K562 (cell line): ENCODE results near the gene GIMAP6. TPM values are rescaled to one million over a fixed set of nuclear protein-coding genes. Genes with fewer than 3 reads are reported as not detected.

Experiments used
- ATAC-seq: fragments of 200-7000 bp; cut with Tn5 transposase; 3 replicates; pipeline ENCODE4 v1.9.1; 2020; ENCODE audit warnings: moderate library complexity
- BruUV-seq: library from RNA; stranded (reverse); fragments of 400-500 nt; replicated peaks from 2 replicates; lab custom pipeline; 2021; lab: Mats Ljungman, UMichigan
- CTCF ChIA-PET: fragments of 300-600 bp; formaldehyde crosslinking; extraction: SDS; loops from one replicate; lab custom pipeline; 2021; ENCODE audit warnings: low intra/inter-chr PET ratio; lab: Yijun Ruan, JAX
- POLR2A ChIA-PET: fragments of 300-600, 350-650 bp; sonication (Branson Sonifier 250); formaldehyde crosslinking; extraction: SDS; loops from one replicate; lab custom pipeline; 2021; ENCODE audit warnings: antibody characterized with exemption, inconsistent platforms; lab: Yijun Ruan, JAX
- DNase-seq, 4 experiments: peaks; one replicate each; pipeline versions ENCODE4 v3.0.0 to v3.0.0-alpha.2; 2011 to 2018; ENCODE audit warnings: low spot score in 3 of 4, mixed read lengths in 3 of 4; ENCODE audit errors: extremely low read depth in 1 of 4
- FAIRE-seq: peaks from 2 replicates; lab custom pipeline; 2011; peaks lifted over from hg19 to GRCh38; lab: Jason Lieb, UNC
- H2AFZ ChIP-seq: 2 replicates; pipeline ENCODE4 v1.6.0; 2011; ENCODE audit warnings: low read depth, low read length, control low read depth, inconsistent platforms
- H3K27ac ChIP-seq: fragments of 200-600 bp; 3 replicates; pipeline ENCODE4 v1.8.0; 2011; ENCODE audit warnings: low read depth, mild to moderate bottlenecking, control low read depth, inconsistent platforms, low read length, moderate library complexity, mixed read lengths; ENCODE audit errors: extremely low read depth
- H3K27me3 ChIP-seq, 2 experiments: fragments of 300-600 bp in 1 of 2; 2 replicates in 1 of 2; 3 replicates in 1 of 2; pipeline versions ENCODE4 v1.6.0 to v1.8.0; 2011; ENCODE audit warnings: inconsistent platforms in 2 of 2, low read length in 2 of 2, mild to moderate bottlenecking in 1 of 2, mixed read lengths in 1 of 2, moderate library complexity in 1 of 2; ENCODE audit not compliant: control insufficient read depth in 2 of 2, insufficient read depth in 2 of 2
- H3K36me3 ChIP-seq: fragments of 300-600 bp; 3 replicates; pipeline ENCODE4 v1.8.0; 2011; ENCODE audit warnings: mild to moderate bottlenecking, low read length, inconsistent platforms; ENCODE audit not compliant: control insufficient read depth, insufficient read depth
- H3K4me1 ChIP-seq, 2 experiments: fragments of 200-600 bp in 1 of 2; replicated peaks in 1 of 2; 2 replicates in 1 of 2; 3 replicates in 1 of 2; pipeline versions ENCODE4 v1.5.1 to v1.8.0; 2011; ENCODE audit warnings: inconsistent platforms in 2 of 2, low read length in 2 of 2, mild to moderate bottlenecking in 1 of 2, mixed read lengths in 1 of 2, moderate library complexity in 1 of 2; ENCODE audit not compliant: control insufficient read depth in 2 of 2, insufficient read depth in 2 of 2
- H3K4me2 ChIP-seq: 2 replicates; pipeline ENCODE4 v1.6.1; 2011; ENCODE audit warnings: low read length, control low read depth, inconsistent platforms, mixed read lengths; ENCODE audit not compliant: insufficient read depth
- H3K4me3 ChIP-seq: fragments of 200-600 bp; sonication (generic), shearing (Covaris generic); 2 replicates; pipeline ENCODE4 v1.5.1; 2016; ENCODE audit warnings: control low read depth, inconsistent platforms
- H3K79me2 ChIP-seq: fragments of 200-600 bp; 3 replicates; pipeline ENCODE4 v1.8.0; 2011; ENCODE audit warnings: low read length, inconsistent platforms; ENCODE audit not compliant: control insufficient read depth, insufficient read depth
- H3K9ac ChIP-seq, 2 experiments: 2 replicates each; pipeline versions ENCODE4 v1.6.0 to v1.6.1; 2011; ENCODE audit warnings: low read depth in 2 of 2, low read length in 2 of 2, control low read depth in 1 of 2, inconsistent platforms in 1 of 2, mild to moderate bottlenecking in 1 of 2, mixed read lengths in 1 of 2; ENCODE audit not compliant: insufficient read depth in 1 of 2
- H3K9me1 ChIP-seq: one replicate; pipeline ENCODE4 v1.6.0; 2011; ENCODE audit warnings: inconsistent platforms, mild to moderate bottlenecking, low read length, moderate library complexity; ENCODE audit not compliant: control insufficient read depth, insufficient read depth
- H3K9me3 ChIP-seq: replicated peaks from 2 replicates; pipeline ENCODE4 v1.5.1; 2011; ENCODE audit warnings: low read depth, low read length, inconsistent platforms; ENCODE audit not compliant: control insufficient read depth, insufficient read depth
- H4K20me1 ChIP-seq: replicated peaks from 2 replicates; pipeline ENCODE4 v1.6.1; 2011; ENCODE audit warnings: low read length, inconsistent platforms, mixed read lengths; ENCODE audit not compliant: control insufficient read depth, insufficient read depth
- C11orf30 ChIP-seq: fragments of 450-650 bp; IDR thresholded peaks from 2 replicates; pipeline ENCODE4 v1.6.1; 2016; ENCODE audit warnings: low read depth, mild to moderate bottlenecking
- ELK1 ChIP-seq: sonication (generic); formaldehyde crosslinking; IDR thresholded peaks from 2 replicates; pipeline ENCODE4 v1.8.1; 2022; ENCODE audit warnings: missing genetic modification reagents
- HIVEP1 ChIP-seq: fragments of 250-450 bp; sonication (Bioruptor Pico); IDR thresholded peaks from 2 replicates; pipeline ENCODE4 v1.4.0; 2020; ENCODE audit warnings: mild to moderate bottlenecking
- IRF1 ChIP-seq: sonication (generic); formaldehyde crosslinking; IDR thresholded peaks from 2 replicates; pipeline ENCODE4 v1.8.0; 2022; ENCODE audit warnings: missing genetic modification reagents, mild to moderate bottlenecking, borderline replicate concordance
- MAFF ChIP-seq: IDR thresholded peaks from 2 replicates; pipeline ENCODE4 v1.6.1; 2012; ENCODE audit warnings: low read length, improper control_type of control experiment
- MAFG ChIP-seq: fragments of 450-650 bp; conservative IDR thresholded peaks from 2 replicates; pipeline ENCODE4 v1.6.1; 2016; ENCODE audit warnings: missing genetic modification characterization, missing compliant biosample characterization
- MAFK ChIP-seq: IDR thresholded peaks from 2 replicates; pipeline ENCODE4 v1.6.1; 2011; ENCODE audit warnings: low read length, improper control_type of control experiment
- MTA3 ChIP-seq: fragments of 450-650 bp; formaldehyde crosslinking; IDR thresholded peaks from 2 replicates; pipeline ENCODE4 v1.6.1; 2017; ENCODE audit warnings: mild to moderate bottlenecking, borderline replicate concordance
- NFATC3 ChIP-seq: fragments of 450-650 bp; IDR thresholded peaks from 2 replicates; pipeline ENCODE4 v1.6.1; 2017; ENCODE audit warnings: mild to moderate bottlenecking
- TCF3 ChIP-seq: sonication (generic); formaldehyde crosslinking; IDR thresholded peaks from 2 replicates; pipeline ENCODE4 v1.4.0; 2020; ENCODE audit warnings: mild to moderate bottlenecking, missing genetic modification reagents
- ZC3H8 ChIP-seq: fragments of 450-650 bp; IDR thresholded peaks from 2 replicates; pipeline ENCODE4 v1.6.1; 2017
- ZNF316 ChIP-seq: fragments of 450-650 bp; IDR thresholded peaks from 2 replicates; pipeline ENCODE4 v1.6.1; 2016
- ZNF511 ChIP-seq: sonication (generic); formaldehyde crosslinking; IDR thresholded peaks from 2 replicates; pipeline ENCODE4 v1.8.0; 2022; ENCODE audit warnings: mild to moderate bottlenecking, missing genetic modification reagents
- WGBS: fragments of 100-300 bp; shearing (Covaris generic); methylation state at CpG from one replicate; pipeline ENCODE4 v1.1.6; 2016; ENCODE audit warnings: low coverage, mixed read lengths; ENCODE audit not compliant: insufficient coverage; ENCODE audit errors: missing lambda C conversion rate; 5-methylcytosine and 5-hydroxymethylcytosine counted together
- in situ Hi-C: fragments of 300-500 bp; cut with MboI; formaldehyde crosslinking; loops from 4 replicates; pipeline ENCODE4 v1.15.0; 2018; ENCODE audit warnings: inconsistent platforms, mixed read lengths
- intact Hi-C: fragments of 100-400 bp; cut with micrococcal nuclease; formaldehyde crosslinking; loops from 2 replicates; pipeline ENCODE4 v1.14.2; 2022
- polyA plus RNA-seq, 8 experiments: library from polyadenylated mRNA; depleted of rRNA in 4 of 8; stranded (reverse) in 5 of 8; unstranded in 3 of 8; fragments of >200 nt; fragmentation: Nextera tagmentation in 2 of 8; fragmentation: Illumina TruSeq in 1 of 8; extraction: Ambion mirVana in 2 of 8; extraction: Trizol in 1 of 8; gene quantifications; 2 replicates each; pipeline versions ENCODE4 v1.2.1 to v1.2.3, GENCODE V29; 2011 to 2014; ENCODE audit warnings: inconsistent platforms in 1 of 8, missing spikeins in 1 of 8
- total RNA-seq, 7 experiments: library from RNA; depleted of rRNA in 6 of 7; stranded (reverse); fragments of >200 nt in 6 of 7; fragmentation: Illumina TruSeq in 2 of 7; extraction: Trizol in 2 of 7; gene quantifications; 2 replicates each; pipeline versions ENCODE4 v1.2.1 to v1.2.3, GENCODE V29; 2011 to 2021; ENCODE audit warnings: low replicate concordance in 1 of 7

Gene GIMAP6
- total and polyA plus RNA-seq, 9 of the 15 experiments (the other 6 are each of a cell fraction or from before 2014, with no cell fraction given), result 0.04 to 0.45 (median 0.18) TPM

- Histone ChIP-seq H3K79me2 (no peaks in the 10 kb centered on the region), H3K9ac (no peak overlapping the region), H3K27me3 (peaks cover 0 to 5% of the 10 kb centered on the region in 2 experiments; a peak in 1 of 5 replicates), H3K9me1 (no peaks in the 10 kb centered on the region), H3K4me2 (no peak overlapping the region), H3K9me3 (no peaks in the 10 kb centered on the region; the same call in 1 of the 2 replicates), H4K20me1 (no peaks in the 10 kb centered on the region)
- CTCF ChIA-PET, result no interaction called here
- in situ Hi-C loops, result no loop called here
- no TSS peak for BruUV-seq
- TF ChIP-seq MTA3 (no peak), HIVEP1 (CRISPR knock-in tag) (no peak), TCF3 (CRISPR knock-in tag) (no peak), ZC3H8 (no peak), NFATC3 (no peak), IRF1 (CRISPR knock-in tag) (no peak)
- TF ChIP-seq, all 486 proteins: peak for 0
- ATAC-seq, result no peak
- POLR2A ChIA-PET, result no interaction called here
- Histone ChIP-seq H3K36me3 (no peaks in the 10 kb centered on the region), H3K27ac (no peak overlapping the region), H2AFZ (no peak overlapping the region), H3K4me3 (no peak overlapping the region), H3K4me1 (no peaks in the 10 kb centered on the region)
- DNase-seq, result no peak
- no peak for FAIRE-seq
- intact Hi-C loops, result no loop called here
Observed at GRCh38 chr7:150641854-150642253, 9.7 kb upstream of the GIMAP6 start.

GRCh38 chr7:150633926-150634325, 1.7 kb upstream of the GIMAP6 start:
- ATAC-seq (no peak), FAIRE-seq (no peak), DNase-seq (no peak)
- Histone ChIP-seq H3K4me3 (no peak overlapping the region), H3K79me2 (no peaks in the 10 kb centered on the region), H2AFZ (no peak overlapping the region), H3K9me3 (no peaks in the 10 kb centered on the region; the same call in 1 of the 2 replicates), H3K36me3 (no peaks in the 10 kb centered on the region), H3K27me3 (peaks cover 3 to 9% of the 10 kb centered on the region in 2 experiments; a peak in 3 of 5 replicates), H3K4me1 (no peaks in the 10 kb centered on the region; a peak in 1 of 5 replicates), H3K9ac (no peak overlapping the region), H4K20me1 (no peaks in the 10 kb centered on the region), H3K27ac (no peak overlapping the region), H3K4me2 (no peak overlapping the region), H3K9me1 (no peaks in the 10 kb centered on the region)
- ChIA-PET CTCF (no interaction called here), POLR2A (interaction anchor here (1.0 kb wide), 1 partner anchor 9 kb away, joined by 3 read pairs; no protein-coding TSS in a partner anchor)
- intact Hi-C loops, result no loop called here
- BruUV-seq, result no TSS peak
- WGBS, result 0% methylated on average over 1 of the region's 1 CpG
- in situ Hi-C loops, result no loop called here
- peak; percentile 59 for TF ChIP-seq MAFK
- no peak for TF ChIP-seq ELK1 (CRISPR knock-in tag)
- peak; percentile 88 for TF ChIP-seq MAFG (tag)
- peak; percentile 80 for TF ChIP-seq MAFF
- TF ChIP-seq C11orf30, result peak; percentile 84
- TF ChIP-seq ZNF316, result peak; percentile 95
- no peak for TF ChIP-seq ZNF511 (CRISPR knock-in tag)
